ENCODE data around the gene LYPLA2.
"Not testable (repeated sequence)": the region's sequence is repeated elsewhere in the genome, so short reads cannot be mapped to it uniquely, and the experiment has no call there.

DNA sequence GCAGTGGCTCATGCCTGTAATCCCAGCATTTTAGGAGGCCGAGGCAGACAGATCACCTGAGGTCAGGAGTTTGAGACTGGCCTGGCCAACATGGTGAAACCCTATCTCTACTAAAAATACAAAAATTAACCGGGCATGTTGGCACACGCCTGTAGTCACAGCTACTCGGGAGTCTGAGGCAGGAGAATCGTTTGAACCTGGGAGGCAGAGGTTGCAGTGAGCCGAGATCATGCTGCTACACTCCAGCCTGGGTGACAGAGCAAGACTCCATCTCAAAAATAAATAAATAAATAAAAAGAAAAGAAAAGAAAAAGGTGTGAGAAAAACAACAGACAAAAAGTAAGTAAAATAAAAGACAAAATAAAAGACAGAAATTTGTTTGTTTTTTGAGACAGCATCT, 43.2 kb downstream of the LYPLA2 start:
- TF ChIP-seq, protein P1, sequence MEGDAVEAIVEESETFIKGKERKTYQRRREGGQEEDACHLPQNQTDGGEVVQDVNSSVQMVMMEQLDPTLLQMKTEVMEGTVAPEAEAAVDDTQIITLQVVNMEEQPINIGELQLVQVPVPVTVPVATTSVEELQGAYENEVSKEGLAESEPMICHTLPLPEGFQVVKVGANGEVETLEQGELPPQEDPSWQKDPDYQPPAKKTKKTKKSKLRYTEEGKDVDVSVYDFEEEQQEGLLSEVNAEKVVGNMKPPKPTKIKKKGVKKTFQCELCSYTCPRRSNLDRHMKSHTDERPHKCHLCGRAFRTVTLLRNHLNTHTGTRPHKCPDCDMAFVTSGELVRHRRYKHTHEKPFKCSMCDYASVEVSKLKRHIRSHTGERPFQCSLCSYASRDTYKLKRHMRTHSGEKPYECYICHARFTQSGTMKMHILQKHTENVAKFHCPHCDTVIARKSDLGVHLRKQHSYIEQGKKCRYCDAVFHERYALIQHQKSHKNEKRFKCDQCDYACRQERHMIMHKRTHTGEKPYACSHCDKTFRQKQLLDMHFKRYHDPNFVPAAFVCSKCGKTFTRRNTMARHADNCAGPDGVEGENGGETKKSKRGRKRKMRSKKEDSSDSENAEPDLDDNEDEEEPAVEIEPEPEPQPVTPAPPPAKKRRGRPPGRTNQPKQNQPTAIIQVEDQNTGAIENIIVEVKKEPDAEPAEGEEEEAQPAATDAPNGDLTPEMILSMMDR (IDR thresholded peaks at IDR 0.05), result not testable (repeated sequence)
- not testable (repeated sequence) for TF ChIP-seq POLR2A (IDR thresholded peaks at IDR 0.05)

All from right lobe of liver (tissue), 4 donors.